OCI-LY1 (cell line): Measurements from ENCODE around the gene CHST3.

Experiments used
- H2AFZ ChIP-seq: fragments of 200-600 bp; sonication (generic), shearing (Covaris generic); 2 replicates; pipeline ENCODE4 v1.6.0; 2014; ENCODE audit warnings: antibody characterized with exemption, mild to moderate bottlenecking, low read length
- H3F3A ChIP-seq: fragments of 200-600 bp; sonication (generic), shearing (Covaris generic); 2 replicates; pipeline ENCODE4 v1.6.0; 2014; ENCODE audit warnings: mild to moderate bottlenecking, antibody characterized with exemption, low read length, moderate library complexity; ENCODE audit not compliant: insufficient read depth
- H3K27ac ChIP-seq: fragments of 200-600 bp; sonication (generic); 2 replicates; pipeline ENCODE4 v1.5.1; 2014; ENCODE audit warnings: low read length, mixed run types, mild to moderate bottlenecking, low read depth; ENCODE audit not compliant: poor library complexity, severe bottlenecking
- H3K27me3 ChIP-seq: fragments of 200-600 bp; sonication (generic); 2 replicates; pipeline ENCODE4 v1.6.0; 2014; ENCODE audit warnings: antibody characterized with exemption, mild to moderate bottlenecking, low read length, moderate library complexity; ENCODE audit not compliant: insufficient read depth
- H3K36me3 ChIP-seq: fragments of 200-600 bp; sonication (generic); 2 replicates; pipeline ENCODE4 v1.6.1; 2014; ENCODE audit warnings: mild to moderate bottlenecking, antibody characterized with exemption, low read length, moderate library complexity, mixed read lengths; ENCODE audit not compliant: insufficient read depth
- H3K4me1 ChIP-seq: fragments of 200-600 bp; sonication (generic); 2 replicates; pipeline ENCODE4 v1.5.1; 2014; ENCODE audit warnings: mild to moderate bottlenecking, low read length, moderate library complexity; ENCODE audit not compliant: insufficient read depth, severe bottlenecking
- H3K4me2 ChIP-seq: fragments of 200-600 bp; sonication (generic), shearing (Covaris generic); 2 replicates; pipeline ENCODE4 v1.6.1; 2014; ENCODE audit warnings: low read length
- H3K4me3 ChIP-seq: fragments of 200-600 bp; sonication (generic); 2 replicates; pipeline ENCODE4 v1.5.1; 2014; ENCODE audit warnings: low read length, low read depth, mild to moderate bottlenecking, mixed read lengths; ENCODE audit not compliant: poor library complexity, severe bottlenecking
- H3K79me2 ChIP-seq: fragments of 200-600 bp; shearing (Covaris generic); 2 replicates; pipeline ENCODE4 v1.6.1; 2016; ENCODE audit warnings: mixed run types, low read length, mixed read lengths; ENCODE audit not compliant: insufficient read depth
- H3K9ac ChIP-seq: fragments of 200-600 bp; sonication (generic), shearing (Covaris generic); 2 replicates; pipeline ENCODE4 v1.6.1; 2014; ENCODE audit warnings: mild to moderate bottlenecking, low read length, mixed read lengths
- H3K9me2 ChIP-seq: fragments of 200-600 bp; sonication (generic), shearing (Covaris generic); 2 replicates; pipeline ENCODE4 v1.6.1; 2014; ENCODE audit warnings: low read depth, mild to moderate bottlenecking, low read length, mixed read lengths
- H3K9me3 ChIP-seq: fragments of 200-600 bp; shearing (Covaris generic); 2 replicates; pipeline ENCODE4 v1.6.1; 2014; ENCODE audit warnings: low read length, mixed read lengths
- H4K20me1 ChIP-seq: fragments of 200-600 bp; sonication (generic), shearing (Covaris generic); 2 replicates; pipeline ENCODE4 v1.6.0; 2016; ENCODE audit warnings: mild to moderate bottlenecking, low read length; ENCODE audit not compliant: insufficient read depth
- EZH2 ChIP-seq: fragments of 200-600 bp; sonication (generic), shearing (Covaris generic); IDR thresholded peaks from 2 replicates; pipeline ENCODE4 v1.8.0; 2017; ENCODE audit warnings: borderline replicate concordance, mixed run types, mild to moderate bottlenecking, antibody characterized with exemption, low read length, moderate library complexity, mixed read lengths
- TF ChIP-seq, protein P1 (sequence below): fragments of 200-600 bp; sonication (generic), shearing (Covaris generic); IDR thresholded peaks from 2 replicates; pipeline ENCODE4 v1.5.1; 2017; ENCODE audit warnings: mild to moderate bottlenecking, antibody characterized with exemption, low read length, moderate library complexity, mixed read lengths

Gene CHST3

GRCh38 chr10:72044417-72045041, 80.3 kb downstream of the CHST3 start:
- no peaks in the 10 kb centered on the region for H4K20me1 ChIP-seq
- H3K79me2 ChIP-seq: no peaks in the 10 kb centered on the region
- H3K27me3 ChIP-seq: peaks cover 4% of the 10 kb centered on the region; the same call in 1 of the 2 replicates
- H3K36me3 ChIP-seq: no peaks in the 10 kb centered on the region; the same call in 1 of the 2 replicates
- H3K9me2 ChIP-seq: no peaks in the 10 kb centered on the region
- no peaks in the 10 kb centered on the region for H3K4me1 ChIP-seq
- no peak overlapping the region for H2AFZ ChIP-seq
- no peak overlapping the region for H3K4me2 ChIP-seq
- TF ChIP-seq, protein P1, sequence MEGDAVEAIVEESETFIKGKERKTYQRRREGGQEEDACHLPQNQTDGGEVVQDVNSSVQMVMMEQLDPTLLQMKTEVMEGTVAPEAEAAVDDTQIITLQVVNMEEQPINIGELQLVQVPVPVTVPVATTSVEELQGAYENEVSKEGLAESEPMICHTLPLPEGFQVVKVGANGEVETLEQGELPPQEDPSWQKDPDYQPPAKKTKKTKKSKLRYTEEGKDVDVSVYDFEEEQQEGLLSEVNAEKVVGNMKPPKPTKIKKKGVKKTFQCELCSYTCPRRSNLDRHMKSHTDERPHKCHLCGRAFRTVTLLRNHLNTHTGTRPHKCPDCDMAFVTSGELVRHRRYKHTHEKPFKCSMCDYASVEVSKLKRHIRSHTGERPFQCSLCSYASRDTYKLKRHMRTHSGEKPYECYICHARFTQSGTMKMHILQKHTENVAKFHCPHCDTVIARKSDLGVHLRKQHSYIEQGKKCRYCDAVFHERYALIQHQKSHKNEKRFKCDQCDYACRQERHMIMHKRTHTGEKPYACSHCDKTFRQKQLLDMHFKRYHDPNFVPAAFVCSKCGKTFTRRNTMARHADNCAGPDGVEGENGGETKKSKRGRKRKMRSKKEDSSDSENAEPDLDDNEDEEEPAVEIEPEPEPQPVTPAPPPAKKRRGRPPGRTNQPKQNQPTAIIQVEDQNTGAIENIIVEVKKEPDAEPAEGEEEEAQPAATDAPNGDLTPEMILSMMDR: no peak
- TF ChIP-seq EZH2: no peak
- no peak overlapping the region for H3K4me3 ChIP-seq
- H3K9ac ChIP-seq: no peak overlapping the region
- H3K27ac ChIP-seq: no peak overlapping the region
- no peaks in the 10 kb centered on the region for H3K9me3 ChIP-seq
- H3F3A ChIP-seq: no peaks in the 10 kb centered on the region

GRCh38 chr10:72045586-72045985, 81.4 kb downstream of the CHST3 start:
- Histone ChIP-seq H3K9me3 (no peaks in the 10 kb centered on the region), H3K36me3 (no peaks in the 10 kb centered on the region; the same call in 1 of the 2 replicates), H3K9me2 (no peaks in the 10 kb centered on the region), H3K4me2 (no peak overlapping the region), H3K79me2 (no peaks in the 10 kb centered on the region), H3K27ac (no peak overlapping the region), H3F3A (no peaks in the 10 kb centered on the region), H3K4me3 (no peak overlapping the region), H3K9ac (no peak overlapping the region), H2AFZ (no peak overlapping the region), H4K20me1 (no peaks in the 10 kb centered on the region), H3K27me3 (no peaks in the 10 kb centered on the region), H3K4me1 (no peaks in the 10 kb centered on the region)
- TF ChIP-seq, protein P1: no peak

DNA sequence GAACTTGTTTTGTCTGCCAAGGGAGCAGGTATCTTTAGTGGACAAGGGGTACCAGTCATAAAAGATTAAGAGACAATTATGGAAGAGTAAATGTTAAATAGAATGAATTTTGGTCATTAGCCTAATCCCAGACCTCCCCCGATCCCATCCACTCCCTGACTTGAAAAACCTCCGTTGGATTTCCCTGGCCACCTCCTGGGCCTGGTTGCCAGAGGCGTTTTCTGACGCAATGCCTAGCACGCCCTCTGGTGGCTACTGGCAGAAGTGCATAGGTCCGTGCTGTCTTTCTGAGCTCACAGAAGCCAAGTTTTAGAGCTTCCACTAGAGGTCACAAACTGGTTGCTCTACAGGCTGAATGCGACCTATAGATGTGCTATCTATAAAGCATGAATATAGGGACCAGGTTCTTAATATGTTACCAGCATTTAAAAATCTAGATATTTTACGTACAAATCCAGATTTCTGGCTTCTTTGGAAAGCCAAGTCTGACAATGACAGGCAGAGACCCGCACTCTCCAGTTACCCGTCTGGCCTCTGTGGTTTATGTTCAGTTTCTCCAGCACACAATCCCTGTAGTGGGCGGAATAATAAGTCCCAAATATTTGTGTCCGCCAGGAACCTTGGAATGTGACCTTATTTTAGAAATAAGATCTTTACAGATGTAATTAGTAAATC, 84.4 kb downstream of the CHST3 start:
- H3K4me2 ChIP-seq: no peak overlapping the region
- H3K27me3 ChIP-seq: peaks cover 4% of the 10 kb centered on the region; the same call in 1 of the 2 replicates
- no peaks in the 10 kb centered on the region for H3K4me1 ChIP-seq
- no peaks in the 10 kb centered on the region; the same call in 1 of the 2 replicates for H3K36me3 ChIP-seq
- no peak overlapping the region for H3K4me3 ChIP-seq
- H2AFZ ChIP-seq: no peak overlapping the region
- no peaks in the 10 kb centered on the region for H3K9me2 ChIP-seq
- no peak overlapping the region for H3K9ac ChIP-seq
- H3K79me2 ChIP-seq: no peaks in the 10 kb centered on the region
- H3K27ac ChIP-seq: no peak overlapping the region
- TF ChIP-seq, protein P1: peak; percentile 100
- TF ChIP-seq EZH2: no peak
- H3K9me3 ChIP-seq: no peaks in the 10 kb centered on the region
- H3F3A ChIP-seq: no peaks in the 10 kb centered on the region
- no peaks in the 10 kb centered on the region for H4K20me1 ChIP-seq
